Measurements from ENCODE around the gene CMPK2. TPM values are rescaled to one million over a fixed set of nuclear protein-coding genes. Genes with fewer than 3 reads are reported as not detected.

Gene CMPK2
- total and polyA plus RNA-seq, 10 of the 15 experiments (the other 5 are each of a cell fraction or from before 2014, with no cell fraction given): 0.50 to 5.6 (median 3.2) TPM

DNA sequence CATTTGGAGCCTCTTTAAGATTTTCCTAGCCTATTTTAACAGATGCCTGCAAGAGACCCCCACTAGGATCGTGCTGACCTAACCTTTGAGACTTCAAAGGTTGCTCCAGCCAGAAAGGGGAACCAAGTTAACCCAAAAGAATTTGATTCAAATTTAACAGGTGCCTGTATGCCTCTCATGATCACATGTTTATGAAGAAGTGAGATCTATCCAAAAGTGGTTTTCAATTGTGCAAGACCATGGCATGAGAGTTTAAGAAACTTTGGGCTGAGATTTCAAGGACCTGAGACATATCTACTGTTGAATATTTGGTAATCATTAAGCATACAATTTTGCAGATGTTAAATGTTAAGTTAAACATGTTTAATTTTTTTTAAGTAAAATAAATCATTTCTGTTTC is 10.6 kb upstream of the CMPK2 start (continued):
- TF ChIP-seq ZBTB4 (CRISPR knock-in tag; IDR thresholded peaks at IDR 0.05) (no peak), POLR2AphosphoS2 (IDR thresholded peaks at IDR 0.05; ENCODE audit: low read depth, low read length) (no peak), IKZF1 (conservative IDR thresholded peaks at IDR 0.05) (no peak), DPF2 (IDR thresholded peaks at IDR 0.05) (no peak), CEBPB (IDR thresholded peaks at IDR 0.05; ENCODE audit: borderline replicate concordance in 1 of 2, low read depth in 2 of 2, low read length in 2 of 2) (no peak), IRF4 (IDR thresholded peaks at IDR 0.05; ENCODE audit: low read depth, low read length) (no peak), CBX3 (IDR thresholded peaks at IDR 0.05; ENCODE audit: borderline replicate concordance, low read depth) (no peak), RELA (IDR thresholded peaks at IDR 0.05; ENCODE audit: borderline replicate concordance, partially characterized antibody) (no peak)
- TF ChIP-seq, protein P1, sequence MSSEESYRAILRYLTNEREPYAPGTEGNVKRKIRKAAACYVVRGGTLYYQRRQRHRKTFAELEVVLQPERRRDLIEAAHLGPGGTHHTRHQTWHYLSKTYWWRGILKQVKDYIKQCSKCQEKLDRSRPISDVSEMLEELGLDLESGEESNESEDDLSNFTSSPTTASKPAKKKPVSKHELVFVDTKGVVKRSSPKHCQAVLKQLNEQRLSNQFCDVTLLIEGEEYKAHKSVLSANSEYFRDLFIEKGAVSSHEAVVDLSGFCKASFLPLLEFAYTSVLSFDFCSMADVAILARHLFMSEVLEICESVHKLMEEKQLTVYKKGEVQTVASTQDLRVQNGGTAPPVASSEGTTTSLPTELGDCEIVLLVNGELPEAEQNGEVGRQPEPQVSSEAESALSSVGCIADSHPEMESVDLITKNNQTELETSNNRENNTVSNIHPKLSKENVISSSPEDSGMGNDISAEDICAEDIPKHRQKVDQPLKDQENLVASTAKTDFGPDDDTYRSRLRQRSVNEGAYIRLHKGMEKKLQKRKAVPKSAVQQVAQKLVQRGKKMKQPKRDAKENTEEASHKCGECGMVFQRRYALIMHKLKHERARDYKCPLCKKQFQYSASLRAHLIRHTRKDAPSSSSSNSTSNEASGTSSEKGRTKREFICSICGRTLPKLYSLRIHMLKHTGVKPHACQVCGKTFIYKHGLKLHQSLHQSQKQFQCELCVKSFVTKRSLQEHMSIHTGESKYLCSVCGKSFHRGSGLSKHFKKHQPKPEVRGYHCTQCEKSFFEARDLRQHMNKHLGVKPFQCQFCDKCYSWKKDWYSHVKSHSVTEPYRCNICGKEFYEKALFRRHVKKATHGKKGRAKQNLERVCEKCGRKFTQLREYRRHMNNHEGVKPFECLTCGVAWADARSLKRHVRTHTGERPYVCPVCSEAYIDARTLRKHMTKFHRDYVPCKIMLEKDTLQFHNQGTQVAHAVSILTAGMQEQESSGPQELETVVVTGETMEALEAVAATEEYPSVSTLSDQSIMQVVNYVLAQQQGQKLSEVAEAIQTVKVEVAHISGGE (CRISPR knock-in tag; IDR thresholded peaks at IDR 0.05): no peak

Data from GM12878 (cell line).